HG03460 (cell line): Measurements from ENCODE around the gene MRAS.
"Not testable (repeated sequence)": the region's sequence is repeated elsewhere in the genome, so short reads cannot be mapped to it uniquely, and the experiment has no call there.

Experiments
- ATAC-seq: cut with Tn5 transposase; IDR thresholded peaks from one replicate; pipeline ENCODE4 v1.9.1; 2021; ENCODE audit not compliant: unreplicated experiment

MRAS gene

DNA sequence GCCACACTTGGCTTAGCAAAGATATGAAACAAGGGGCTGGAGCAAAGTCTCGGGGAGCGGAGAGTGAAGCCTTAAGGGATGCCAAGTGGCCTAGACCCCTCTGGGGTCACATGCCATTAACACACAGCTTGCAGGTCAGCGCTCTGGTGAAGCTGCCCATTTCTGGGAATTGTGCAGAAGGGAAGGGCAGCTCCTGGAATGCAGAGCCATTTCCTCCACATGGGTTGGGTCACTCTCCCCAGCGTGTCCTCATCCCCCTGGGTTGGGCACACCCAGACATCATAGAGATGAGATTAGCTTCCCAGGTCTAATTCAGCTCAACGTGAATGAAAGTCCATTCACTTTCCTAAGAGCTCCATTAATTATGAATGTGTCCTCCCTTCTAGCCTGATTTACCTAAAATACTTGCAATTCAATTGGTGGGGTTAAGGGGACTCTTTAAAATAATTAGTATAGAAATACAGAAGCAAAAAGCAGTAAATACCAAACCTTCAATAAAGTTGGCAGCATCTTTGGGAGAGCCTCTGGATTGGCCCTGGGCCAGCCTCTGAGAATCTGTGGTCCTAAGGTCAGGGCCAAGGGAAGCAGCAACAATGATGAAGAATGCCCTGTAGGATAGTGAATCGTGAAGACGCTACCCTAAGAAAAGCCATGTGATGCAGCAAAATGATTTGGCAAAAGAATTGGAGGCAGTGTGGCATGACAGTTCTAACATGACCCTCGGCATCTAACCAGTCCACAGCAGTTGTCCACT is 17.8 kb downstream of the MRAS start:
- ATAC-seq: no peak

DNA sequence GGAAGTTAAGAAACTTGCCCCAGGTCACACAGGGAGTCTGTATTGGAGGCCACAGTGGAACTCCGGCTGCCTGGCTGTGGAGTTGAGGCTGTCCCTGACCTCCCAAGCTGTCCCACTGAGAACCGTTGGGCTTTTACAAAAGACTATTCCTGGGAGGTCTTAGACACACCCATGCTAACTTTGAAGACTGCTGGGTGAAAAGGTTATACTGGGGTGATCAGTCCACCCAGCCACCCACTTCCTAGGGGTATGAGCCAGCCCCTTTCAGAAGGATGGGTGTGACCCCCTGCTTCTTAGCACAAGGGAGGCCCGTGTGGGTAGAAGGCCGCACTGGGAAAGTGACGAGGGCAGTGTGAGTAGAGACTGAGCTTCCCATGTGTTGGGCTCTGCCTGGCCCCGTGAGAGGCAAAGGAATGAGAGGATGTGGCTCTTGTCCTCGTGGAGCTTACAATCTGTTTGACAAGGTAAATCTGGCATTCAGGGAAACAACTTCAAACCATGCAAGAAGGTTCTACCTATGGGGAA is 19.0 kb downstream of the MRAS start:
- ATAC-seq: no peak

DNA sequence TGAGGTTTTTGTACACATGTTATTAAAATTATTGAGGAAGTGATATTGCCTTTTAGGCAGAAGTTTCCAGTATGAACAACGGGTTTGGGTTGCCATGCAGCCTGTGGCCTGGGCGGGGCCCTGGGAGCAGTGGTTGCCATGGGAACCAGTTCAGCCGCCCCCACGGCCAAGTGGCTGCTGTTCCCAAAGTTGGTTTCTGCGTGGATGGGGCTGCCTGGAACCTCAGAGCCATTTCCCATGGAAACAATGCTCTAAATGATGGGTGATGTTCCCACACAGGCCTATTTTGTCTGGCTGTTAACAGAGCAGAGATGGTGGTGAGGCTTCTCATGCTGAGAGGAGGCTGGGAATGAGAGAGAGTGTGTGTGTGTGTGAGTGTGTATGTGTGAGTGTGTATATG is 19.5 kb downstream of the MRAS start:
- no peak for ATAC-seq

DNA sequence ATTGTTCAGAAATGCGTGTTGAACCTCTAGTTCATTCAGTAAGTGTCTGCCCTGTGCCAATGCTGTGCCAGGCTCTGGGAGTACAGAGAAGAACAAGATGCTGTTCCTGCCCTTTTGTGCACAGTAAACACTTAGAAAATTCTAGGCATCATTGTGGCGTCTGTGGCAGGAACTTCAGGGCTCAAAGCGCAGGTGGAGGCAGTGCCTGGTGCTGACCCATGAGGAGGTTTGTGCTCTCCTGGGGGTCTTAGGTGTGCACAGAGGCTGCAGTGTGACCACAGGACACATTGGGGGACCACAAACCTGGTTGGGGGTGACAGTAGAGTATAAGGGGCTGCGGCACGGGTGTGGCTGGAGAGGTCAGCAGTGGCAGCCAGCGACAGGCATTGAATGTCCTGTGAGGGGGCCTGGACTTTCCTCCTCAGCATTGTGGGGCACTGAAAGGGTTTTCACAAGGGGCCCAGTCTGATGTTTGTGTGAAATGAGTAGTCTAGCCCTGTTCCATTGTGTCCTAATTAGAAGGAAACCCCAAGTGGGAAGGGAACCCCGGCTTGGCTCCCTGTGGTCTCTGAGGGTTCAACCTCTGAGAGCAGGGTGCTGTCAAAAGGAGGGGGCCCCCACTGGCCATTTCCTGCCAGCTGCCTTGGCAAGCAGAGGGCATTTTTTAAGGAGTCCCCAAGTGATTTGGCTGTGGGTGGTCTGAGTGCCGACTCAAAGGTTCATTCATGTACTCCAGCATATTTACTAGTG is 20.9 kb downstream of the MRAS start:
- ATAC-seq: no peak

DNA sequence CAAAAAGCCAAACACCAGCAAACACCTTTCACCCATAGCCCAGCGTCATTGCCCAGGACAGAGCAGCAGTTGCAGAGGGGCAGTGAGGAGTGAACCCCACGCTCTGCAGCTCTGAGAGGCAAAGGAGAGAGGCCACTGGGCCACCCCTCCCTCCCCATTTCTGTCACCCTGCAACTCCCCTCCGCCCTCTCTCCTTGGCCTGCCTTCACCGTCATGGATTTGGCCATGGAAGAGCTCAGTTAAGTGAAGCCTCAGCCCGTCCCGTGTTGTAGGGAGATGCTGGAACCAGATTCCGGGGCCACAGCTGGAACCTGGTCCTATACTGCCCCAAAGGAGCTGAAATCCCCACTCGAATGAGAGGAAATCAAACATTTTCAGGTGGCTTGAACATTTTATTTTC is 21.9 kb downstream of the MRAS start:
- no peak for ATAC-seq

DNA sequence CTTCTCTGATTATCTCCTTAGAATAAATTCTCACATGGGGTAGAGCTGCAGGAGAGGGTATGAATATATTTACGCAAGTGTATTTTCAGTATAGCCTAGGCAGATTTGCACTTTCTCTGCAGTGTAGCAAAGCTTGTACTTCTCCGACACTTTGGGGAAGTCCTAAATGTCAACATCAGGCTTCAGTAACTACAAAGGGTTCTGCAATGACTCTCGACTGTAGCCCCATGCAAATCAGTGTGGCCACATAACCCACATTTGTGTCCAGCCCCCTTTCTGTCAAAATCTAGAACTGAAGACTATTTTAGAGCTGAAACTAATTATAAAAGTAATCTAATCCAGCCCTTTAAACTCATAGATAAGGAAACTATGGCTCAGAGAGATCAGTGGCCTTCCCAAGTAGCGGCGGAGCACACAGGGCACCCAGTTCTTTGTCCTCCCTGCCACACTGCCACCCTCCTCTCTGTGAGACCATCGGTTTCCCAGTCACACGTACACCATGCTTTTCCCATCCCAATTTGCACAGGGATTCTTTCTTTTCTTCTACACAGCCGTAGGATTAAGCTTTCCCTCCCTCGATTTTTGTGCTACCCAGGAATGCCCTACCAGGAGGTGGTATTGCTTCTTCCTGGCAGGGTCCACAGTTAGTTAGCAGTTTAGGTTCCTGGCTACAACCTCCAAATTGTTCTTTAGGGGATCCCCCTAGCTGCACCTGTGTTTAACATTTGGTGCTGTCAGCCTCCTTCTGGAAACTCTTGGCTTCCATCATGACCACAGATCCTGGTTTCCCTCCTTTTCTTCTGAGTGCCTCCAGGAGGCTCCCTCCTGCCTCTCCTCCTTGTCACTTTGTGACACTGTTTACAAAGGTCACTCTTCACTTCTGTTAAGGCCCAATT is 22.9 kb downstream of the MRAS start:
- ATAC-seq: peak; percentile 99

DNA sequence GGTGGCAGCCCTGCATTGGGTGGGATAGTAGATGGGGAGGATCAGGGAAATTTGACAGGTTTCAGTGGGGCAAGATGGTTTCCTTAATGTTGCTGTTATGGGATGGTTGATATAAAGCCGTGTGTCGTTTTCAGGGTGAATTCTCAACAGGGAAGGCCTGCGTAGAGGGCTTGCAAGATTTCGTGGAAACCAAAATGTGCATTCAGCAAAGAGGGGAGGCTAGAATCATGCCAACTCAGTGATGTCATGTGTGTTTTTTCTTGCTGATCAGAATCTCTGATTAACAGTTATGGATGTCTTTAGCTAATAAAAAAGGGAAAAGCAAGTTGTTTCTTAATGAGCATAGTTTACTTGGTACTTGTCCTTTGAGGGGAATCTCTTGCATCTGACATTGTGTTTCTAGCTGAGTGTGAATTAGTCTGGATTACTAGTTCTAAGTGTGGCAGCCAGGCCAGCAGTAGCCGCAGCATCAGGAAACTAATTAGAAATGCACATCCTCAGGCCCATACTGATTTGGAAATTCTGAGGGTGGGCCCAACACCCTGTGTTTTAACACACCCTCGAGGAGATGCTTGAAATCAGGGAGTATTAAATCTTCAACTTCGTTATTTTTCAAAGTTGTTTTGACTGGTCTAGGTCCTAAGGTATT is 24.8 kb downstream of the MRAS start:
- no peak for ATAC-seq

DNA sequence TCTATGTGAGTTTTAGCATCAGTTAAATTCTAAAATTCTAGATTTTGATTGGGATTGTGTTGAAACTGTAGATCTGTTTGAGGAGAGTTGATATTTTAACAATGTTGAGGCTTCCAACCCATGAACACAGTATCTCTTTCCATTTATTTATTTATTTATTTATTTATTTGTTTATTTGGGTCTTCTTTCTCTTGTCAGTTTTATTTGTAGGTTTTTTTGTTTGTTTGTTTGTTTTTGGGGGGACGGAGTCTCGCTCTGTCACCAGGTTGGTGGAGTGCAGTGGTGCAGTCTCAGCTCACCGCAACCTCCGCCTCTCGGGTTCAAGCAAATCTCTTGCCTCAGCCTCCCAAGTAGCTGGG is 25.3 kb downstream of the MRAS start:
- ATAC-seq: no peak

DNA sequence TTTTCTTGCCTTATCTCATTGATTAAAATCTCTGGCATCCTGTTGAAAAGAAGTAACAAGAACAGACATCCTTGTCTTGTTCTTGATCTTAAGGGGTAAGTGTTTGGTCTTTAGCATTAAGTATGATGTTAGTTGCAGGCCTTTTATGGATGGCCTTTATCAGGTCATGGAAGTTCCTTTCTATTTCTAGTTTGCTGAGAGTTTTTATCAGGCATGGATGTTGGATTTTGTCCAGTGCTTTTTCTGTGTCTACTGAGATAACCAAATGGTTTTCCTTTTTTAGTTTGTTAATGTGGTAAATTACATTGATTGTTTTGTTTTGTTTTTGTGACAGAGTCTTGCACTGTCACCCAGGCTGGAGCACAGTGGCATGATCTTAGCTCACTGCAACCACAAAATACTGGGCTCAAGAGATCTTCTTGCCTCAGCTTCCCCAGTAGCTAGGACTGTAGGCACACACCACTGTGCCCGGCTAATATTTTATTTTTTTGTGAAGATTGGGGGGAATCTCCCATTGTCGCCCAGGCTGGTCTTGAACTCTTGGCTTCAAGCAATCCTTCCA is 26.3 kb downstream of the MRAS start:
- no peak for ATAC-seq

DNA sequence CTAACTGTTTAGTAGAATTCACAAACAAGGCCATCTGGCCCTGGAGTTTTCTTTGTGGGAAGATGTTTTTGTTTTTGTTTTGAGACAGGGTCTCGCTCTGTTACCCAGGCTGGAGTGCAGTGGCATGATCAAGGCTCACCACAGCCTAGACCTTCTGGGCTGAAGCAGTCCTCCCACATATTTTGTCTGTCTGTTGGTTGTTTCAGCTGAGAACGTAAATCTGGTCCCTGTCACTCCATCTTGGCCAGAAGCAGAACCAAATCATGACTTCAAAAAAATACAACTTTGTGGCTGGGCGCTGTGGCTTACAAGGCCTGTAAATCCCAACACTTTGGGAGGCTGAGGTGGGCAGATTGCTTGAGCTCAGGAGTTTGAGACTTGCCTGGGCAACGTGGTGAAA is 27.1 kb downstream of the MRAS start:
- ATAC-seq: no peak

DNA sequence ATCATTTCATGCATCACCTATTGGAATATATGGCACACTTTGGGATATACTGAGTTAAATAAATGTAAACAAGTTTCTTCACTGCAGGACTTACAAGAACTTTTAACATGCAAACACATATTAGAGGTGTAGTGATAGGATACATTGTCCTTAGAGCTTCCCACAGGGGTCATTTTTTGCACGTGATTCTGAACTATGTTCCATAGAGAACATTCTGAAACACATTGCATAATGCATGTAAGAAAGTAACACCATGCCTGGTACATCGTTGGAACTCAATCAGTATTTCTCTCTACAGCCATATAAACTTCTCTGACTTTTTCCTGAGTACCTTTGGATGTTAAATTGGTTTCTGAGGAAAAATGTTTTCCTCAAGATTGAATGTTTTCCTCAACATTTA is 28.3 kb downstream of the MRAS start:
- ATAC-seq: no peak

DNA sequence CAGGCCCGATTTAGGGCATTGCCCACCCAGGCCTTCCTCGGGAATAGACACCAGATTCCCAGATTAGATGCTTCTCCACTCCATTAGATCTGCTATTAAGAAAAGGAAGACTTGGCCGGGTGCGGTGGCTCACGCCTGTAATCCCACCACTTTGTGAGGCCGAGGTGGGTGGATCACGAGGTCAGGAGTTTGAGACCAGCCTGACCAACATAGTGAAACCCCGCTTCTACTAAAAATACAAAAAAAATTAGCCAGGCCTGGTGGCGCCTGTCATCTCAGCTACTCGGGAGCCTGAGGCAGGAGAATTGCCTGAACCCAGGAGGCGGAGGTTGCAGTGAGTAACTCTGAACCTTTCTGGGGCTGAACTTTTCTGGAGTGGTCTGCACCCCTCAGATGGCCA is 28.8 kb downstream of the MRAS start:
- not testable (repeated sequence) for ATAC-seq

DNA sequence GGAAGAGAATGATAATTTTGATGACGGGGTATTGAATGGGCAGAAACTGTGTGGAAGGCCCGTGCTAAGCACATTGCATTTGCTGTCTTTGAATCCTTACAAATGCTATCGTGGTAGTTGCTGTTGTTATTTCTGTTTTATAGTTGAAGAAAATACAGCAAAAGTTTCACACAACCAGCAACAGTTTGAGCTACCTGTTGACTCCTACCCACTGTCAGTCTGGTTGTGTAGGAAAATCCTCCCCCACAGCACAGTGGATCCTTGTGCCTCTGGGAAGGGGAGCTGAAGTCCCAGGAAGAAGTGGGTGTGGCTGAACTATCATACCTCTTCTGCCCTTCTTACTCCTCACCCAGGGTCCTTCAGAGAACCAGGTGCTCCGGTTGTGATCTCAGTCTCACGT is 29.4 kb downstream of the MRAS start:
- no peak for ATAC-seq

DNA sequence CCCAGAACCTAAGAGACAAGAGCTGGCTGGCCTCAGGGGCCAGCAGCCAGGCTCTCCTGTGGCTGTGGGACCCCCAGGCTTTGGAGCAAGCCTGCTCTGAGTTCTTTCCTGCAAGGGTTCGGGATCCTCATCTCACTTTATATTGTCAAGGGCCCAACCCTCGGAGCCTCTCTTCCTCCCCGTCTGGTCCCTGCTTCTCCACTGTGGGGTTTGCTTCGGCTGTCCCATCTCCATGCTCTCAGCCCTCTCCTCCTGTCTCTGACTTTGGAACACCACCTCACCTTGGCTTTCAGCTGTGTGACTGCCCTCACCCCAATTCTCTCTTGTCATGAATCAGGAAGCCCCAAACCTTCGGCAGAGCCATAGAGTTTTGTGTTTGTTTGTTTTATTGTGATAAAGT is 30.0 kb downstream of the MRAS start:
- ATAC-seq: no peak

DNA sequence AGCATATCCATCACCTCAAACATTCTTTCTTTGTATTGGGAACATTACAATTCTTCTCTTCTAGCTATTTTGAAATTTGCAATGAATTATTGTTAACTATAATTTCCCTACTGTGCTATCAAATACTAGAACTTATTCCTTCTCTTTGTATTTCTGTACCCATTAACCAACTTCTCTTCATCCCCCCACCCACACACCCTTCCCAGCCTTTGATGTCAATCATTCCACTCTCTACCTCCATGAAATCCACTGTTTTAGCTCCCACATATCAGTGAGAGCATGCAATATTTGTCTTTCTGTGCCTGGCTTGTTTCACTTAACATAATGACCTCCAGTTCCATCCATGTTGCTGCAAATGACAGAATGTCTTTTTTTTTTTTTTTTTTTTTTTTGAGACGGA is 30.6 kb downstream of the MRAS start:
- no peak for ATAC-seq

DNA sequence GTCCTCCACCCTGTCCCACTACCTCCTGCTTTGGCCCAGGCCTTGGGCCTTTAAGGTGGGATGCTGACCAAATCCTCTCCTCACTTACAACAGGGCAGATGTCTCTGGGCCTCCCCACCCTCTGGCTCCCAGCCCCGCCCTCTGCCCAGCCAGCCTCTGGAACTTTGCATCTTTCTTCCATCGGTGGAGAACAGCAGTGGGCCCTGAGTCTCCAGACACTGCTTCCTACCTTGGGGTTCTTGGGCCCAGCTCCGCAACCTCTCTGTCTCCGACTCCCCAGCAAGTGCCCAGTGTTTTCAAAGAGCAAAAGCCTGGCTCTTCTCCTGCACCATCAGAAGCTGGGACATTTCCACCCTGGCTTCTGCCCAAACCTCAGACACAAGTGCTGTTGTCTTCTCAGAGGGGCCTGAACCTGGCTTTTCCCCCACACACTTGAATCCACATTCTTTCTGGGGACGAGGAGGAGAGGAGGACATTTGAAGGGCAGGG is 33.1 kb downstream of the MRAS start:
- no peak for ATAC-seq

DNA sequence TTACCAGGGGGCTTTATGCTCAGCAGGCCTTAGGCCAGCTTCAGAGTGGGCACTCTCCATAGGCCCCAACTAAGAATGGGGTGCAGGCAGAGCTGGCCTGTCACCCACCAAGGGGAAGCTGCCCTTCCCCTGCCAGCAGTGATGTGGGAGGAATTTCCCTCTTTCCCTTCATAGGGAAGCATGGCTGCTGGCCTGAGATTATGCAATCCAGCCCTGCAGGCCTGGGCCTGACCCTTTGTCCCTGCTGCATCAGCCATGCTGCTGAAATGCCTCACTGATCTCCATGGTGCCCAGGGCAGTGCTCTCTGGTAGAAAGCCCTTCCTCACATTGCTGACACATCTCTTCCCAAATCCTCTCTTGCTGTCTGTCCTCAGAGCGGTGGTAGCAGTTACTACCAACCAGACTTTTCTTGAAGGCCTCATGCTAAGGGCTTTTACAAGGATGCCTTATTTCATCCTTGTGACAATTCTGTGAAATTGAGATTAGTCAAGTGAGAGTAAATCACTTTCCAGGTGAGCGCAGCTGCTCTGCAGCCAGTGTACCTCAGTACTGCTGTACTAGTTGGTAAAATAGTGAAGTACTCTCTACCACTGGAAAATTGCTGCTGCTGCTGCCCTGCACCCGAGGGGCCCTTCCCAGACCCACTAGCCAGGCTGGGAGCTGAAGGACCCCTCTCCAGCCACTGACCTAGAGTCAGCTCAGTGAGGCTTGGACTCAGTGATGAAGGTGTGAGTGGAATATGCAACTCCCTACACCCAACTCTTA is 33.8 kb downstream of the MRAS start:
- no peak for ATAC-seq

DNA sequence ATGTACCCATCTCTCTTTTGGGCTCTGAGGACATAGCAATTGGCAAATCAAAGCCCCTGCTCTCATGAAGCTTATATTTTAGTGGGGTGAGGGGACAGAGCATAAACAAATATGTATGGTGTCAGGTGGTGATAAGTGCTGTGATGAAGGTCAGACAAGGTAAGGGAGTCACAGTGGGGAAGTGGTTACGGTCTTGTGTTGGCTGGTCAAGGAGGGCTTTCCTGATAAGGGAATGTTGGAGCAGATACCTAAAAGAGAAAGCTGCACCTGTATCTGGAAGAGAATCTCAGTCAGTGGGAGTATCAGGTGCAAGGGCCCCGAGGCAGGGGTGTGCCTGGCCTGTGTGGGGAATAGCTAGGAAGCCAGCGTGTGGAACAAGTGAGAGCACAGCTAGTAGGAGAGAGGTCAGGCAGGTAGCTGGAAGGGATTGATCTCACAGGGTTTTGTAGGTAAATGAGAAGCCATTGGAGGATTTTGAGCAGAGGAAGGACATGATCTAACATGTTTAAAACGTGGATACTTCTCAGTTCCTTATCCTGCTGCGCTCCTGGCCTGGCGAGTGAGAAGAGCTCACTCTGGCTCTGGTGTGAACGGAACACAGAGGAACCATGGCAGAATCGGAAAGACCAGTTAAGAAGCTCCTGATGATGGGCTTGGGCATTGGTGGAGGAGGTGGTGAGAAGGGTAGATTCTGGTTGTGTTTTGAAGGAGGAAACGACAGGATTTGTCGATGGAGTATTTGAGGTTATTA is 35.5 kb downstream of the MRAS start:
- ATAC-seq: no peak

DNA sequence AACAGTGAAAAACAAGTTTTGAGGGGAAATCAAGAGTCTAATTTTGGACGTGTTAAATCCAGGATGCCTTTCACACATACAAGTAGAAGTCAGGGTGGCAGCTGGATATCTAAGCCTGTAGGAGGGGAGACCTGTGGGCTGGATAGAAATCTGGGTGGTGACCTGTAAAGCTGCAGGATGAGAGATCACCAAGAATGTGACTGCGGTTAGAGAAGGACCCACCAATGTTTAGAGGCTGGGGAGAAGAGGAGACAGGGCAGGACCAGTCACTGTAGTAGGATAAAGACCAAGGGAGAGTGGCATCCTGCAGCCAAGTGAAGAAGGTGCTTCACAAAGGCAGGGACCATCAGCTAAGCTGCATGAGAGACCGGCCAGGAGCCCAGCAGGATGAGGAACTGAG is 36.2 kb downstream of the MRAS start:
- ATAC-seq: no peak
